NCI-H2107 (cell line): ENCODE measurements around the gene KMT2B.

Experiments used
- DNase-seq: peaks from one replicate; lab custom pipeline; 2025; lab: John Stamatoyannopoulos, UW

The KMT2B gene

GRCh38 chr19:35727053-35727955 is 9.5 kb downstream of the KMT2B start:
- no peak for DNase-seq

DNA sequence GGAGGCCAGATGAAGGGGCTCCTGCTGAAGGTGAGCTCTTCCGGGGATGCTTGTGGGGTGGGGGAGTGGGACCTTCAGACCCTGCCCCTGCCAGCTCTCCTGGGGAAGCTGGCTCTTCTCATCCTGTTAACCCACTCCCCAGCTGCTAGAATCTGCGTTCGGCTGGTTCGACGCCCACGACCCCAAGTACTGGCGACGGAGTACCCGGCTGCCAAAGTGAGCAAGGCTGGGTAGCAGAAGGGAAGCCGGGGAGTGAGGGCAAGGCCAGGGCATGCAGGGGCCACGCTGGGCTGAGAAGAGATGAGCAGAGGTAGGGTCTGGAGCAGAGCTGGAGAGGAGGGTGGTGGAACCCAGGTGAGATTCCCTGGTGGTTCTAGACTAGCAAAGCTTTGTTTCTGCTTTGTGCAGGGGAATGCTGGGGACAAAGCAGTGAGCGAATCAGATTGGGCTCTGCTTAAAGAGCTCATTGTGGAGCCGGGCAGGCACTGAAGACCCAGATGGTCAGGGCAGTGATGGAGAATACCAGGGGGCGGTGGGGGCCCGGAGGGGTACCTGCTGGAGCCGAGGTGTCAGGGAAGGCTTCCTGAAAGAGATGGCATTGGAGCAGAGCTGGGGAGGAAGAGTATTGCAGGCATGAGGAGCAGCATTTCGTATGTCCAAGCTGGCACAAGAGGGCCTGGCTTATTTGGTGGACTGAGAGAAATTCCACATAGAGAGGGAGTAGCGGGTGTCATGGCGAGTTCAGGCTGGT is 10.3 kb downstream of the KMT2B start:
- no peak for DNase-seq

DNA sequence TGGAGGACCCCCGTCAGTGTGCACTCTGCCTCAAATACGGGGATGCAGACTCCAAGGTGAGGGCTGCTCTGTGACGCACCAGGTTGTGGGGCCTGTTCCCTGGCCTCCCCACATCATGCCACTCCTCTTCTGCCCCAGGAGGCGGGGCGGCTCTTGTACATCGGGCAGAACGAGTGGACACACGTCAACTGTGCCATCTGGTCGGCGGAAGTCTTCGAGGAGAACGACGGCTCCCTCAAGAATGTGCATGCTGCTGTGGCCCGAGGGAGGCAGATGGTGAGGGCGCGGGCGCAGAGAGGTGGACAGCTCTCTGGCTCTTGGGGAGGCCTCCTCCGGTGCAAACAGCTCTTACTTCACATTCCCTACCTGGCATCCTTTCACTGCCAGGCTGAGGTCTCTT is 11.2 kb downstream of the KMT2B start:
- DNase-seq, result no peak

DNA sequence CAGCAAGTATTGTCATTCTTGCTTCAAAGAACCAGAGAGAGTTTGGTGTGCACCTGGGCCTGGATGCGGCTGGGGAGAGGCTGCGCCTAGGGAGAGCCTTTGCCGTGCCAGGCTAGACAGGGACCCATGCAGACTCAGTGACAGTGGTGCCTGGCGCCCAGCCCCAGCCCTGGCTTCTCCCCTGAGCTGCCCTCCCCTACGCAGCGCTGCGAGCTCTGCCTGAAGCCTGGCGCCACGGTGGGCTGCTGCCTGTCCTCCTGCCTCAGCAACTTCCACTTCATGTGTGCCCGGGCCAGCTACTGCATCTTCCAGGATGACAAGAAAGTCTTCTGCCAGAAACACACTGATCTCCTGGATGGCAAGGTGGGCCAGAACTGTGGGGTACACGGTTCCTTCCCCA is 12.0 kb downstream of the KMT2B start:
- DNase-seq, result no peak

DNA sequence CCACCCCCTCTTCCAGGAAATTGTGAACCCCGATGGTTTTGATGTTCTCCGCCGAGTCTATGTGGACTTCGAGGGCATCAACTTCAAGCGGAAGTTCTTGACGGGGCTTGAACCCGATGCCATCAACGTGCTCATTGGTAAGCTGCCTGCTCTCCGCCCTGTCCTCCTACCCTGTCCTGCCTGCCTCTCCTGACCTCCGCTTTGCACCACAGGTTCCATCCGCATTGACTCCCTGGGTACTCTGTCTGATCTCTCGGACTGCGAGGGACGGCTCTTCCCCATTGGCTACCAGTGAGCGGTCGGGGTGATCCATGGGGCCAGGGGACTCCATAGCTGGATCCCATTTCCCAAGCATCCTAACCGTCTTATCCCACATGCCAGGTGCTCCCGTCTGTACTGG is 12.5 kb downstream of the KMT2B start:
- DNase-seq, result no peak

DNA sequence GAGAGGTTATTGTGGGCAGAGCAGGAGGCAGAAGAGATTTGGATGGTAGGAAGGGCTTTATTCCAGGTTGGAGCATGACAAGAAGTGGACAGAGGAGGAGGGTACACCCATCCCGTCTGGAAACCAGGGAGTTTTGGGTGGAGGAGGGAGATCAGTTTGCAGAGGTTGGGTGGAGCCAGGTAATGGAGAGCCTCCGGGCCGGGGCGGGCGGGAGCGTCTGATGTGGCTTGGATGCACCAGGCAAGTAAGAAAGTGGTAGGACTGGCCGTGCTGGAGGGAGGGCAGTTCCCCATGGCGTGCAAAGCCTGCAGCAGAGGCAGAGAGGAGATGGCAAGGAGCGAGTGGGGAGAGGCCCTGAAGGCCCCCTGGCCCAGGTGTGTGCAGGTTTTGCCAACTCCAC is 13.6 kb downstream of the KMT2B start:
- DNase-seq, result no peak

DNA sequence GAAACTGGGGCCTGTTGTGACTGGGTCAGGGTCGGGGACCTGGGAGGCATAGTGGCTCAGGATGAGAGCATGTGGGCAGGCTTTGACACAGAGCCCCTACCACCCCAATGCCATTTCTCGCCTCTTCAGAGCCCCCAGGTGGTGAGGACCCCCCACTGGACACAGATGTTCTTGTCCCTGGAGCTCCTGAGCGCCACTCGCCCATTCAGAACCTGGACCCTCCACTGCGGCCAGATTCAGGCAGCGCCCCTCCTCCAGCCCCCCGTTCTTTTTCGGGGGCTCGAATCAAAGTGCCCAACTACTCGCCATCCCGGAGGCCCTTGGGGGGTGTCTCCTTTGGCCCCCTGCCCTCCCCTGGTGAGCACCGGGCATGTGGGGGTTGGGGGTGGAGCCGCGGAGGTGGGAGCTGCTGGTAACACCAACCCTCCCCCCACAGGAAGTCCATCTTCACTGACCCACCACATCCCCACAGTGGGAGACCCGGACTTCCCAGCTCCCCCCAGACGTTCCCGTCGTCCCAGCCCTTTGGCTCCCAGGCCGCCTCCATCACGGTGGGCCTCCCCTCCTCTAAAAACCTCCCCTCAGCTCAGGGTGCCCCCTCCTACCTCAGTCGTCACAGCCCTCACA is 14.1 kb downstream of the KMT2B start:
- DNase-seq, result no peak

DNA sequence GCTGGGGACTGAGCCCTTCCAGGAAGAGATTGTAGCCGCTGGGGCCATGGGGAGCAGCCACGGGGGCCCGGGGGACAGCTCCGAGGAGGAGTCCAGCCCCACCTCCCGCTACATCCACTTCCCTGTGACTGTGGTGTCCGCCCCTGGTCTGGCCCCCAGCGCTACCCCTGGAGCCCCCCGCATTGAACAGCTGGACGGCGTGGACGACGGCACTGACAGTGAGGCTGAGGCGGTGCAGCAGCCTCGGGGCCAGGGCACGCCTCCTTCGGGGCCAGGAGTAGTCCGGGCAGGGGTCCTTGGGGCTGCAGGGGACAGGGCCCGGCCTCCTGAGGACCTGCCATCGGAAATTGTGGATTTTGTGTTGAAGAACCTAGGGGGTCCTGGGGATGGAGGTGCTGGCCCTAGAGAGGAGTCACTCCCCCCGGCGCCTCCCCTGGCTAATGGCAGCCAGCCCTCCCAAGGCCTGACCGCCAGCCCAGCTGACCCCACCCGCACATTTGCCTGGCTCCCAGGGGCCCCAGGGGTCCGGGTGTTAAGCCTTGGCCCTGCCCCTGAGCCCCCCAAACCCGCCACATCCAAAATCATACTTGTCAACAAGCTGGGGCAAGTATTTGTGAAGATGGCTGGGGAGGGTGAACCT is 14.9 kb downstream of the KMT2B start:
- no peak for DNase-seq

- DNase-seq, result no peak
Measured at GRCh38 chr19:35733180-35734125, 15.7 kb downstream of the KMT2B start.

DNA sequence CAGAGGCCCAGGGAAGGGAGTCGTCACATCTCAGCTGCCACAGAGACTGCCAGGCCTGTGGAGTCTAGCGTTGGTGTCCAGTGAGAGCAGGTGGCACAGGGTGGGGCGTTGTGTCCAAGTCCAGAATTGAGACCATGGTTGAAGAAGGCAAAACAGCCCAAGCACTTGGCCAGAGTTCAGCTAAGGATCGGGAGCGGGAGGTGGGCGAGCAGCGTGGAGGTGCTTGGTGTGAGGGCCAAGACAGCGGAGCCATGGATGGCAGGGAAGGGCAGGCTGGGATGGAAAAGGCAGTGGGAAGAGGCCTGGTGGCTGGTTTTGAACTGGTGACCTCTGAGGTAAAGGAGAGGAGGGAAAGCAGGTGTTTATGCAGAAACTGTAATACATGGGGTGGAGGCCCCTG is 16.5 kb downstream of the KMT2B start:
- no peak for DNase-seq

DNA sequence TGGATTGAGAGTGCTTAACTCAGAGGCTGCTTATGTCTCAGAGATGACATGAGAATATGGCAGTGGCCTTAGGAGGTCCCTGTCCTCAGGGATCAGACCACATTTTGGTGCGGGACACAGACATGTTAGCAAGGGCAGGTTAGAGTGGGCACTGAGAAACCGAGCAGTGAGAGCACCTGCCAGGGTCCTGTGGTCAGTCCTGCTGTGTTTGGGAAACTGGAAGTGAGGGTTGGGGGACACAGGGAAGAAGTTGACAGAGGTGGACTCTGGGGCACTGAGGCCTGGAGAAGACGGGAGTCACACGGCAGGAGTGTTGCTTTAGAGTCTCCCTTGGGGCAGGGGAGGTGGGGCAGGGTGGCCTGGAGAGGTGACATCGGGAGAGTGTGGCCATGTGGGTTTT is 17.1 kb downstream of the KMT2B start:
- DNase-seq, result no peak

DNA sequence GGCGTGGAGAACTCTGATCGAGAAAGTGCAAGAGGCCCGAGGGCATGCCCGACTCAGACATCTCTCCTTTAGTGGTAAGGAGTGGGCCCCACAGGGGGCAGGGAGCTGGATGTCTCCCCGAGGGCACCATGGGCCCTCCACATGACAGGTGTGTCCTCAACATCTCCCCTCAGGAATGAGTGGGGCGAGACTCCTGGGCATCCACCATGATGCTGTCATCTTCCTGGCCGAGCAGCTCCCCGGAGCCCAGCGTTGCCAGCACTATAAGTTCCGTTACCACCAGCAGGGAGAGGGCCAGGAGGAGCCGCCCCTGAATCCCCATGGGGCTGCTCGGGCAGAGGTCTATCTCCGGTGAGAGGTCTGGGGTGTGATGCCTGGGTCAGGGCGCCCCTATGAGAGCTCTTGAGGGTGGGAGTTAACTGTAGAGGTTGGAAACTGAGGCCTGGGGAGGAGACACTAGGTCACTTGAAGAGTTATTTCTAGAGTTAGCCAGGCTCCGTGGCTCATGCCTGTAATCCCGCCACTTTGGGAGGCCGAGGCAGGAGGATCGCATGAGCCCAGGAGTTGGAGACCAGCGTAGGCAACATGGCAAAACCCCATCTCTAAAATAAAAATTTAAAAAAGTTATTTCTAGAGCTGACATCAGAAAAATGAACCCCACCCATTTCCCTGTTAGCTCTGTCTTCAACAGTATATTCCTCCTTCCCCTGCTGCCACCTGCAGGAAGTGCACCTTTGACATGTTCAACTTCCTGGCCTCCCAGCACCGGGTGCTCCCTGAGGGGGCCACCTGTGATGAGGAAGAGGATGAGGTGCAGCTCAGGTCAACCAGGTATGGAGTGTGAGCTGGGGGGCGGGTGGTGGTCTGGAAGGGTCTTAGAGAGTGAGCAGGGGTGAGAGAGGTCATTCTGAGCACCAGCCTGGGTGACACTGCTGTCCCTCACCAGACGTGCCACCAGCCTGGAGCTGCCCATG is 19.4 kb downstream of the KMT2B start:
- DNase-seq, result no peak

DNA sequence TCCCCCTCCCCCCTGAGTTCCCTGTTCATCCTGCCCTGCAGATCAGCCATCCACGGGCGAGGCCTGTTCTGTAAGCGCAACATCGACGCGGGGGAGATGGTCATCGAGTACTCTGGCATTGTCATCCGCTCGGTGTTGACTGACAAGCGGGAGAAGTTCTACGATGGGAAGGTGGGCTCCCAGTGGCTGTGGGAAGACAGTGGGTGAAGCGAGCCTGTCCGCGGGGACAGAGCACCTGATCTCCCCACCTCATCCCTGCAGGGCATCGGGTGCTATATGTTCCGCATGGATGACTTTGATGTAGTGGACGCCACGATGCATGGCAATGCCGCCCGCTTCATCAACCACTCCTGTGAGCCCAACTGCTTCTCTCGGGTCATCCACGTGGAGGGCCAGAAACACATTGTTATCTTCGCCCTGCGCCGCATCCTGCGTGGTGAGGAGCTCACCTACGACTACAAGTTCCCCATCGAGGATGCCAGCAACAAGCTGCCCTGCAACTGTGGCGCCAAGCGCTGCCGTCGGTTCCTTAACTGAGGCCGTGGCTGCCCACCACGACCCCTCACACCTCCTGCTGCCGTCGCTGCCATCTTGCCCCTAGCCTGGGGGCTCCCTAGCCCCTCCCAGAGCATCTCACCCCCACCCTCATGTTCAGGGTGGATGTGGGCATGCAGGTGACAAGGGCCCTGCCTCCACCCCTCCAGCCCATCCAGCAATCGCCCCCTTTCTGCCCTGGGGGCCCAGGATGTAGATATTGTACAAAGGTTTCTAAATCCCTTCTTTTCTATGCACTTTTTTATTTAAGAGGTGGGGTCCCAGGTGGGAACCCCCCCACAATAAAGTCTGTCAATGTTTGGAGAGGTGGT is 20.5 kb downstream of the KMT2B start:
- DNase-seq, result no peak

GRCh38 chr19:35738887-35739229 is 21.1 kb downstream of the KMT2B start:
- no peak for DNase-seq

GRCh38 chr19:35739275-35740107 is 21.7 kb downstream of the KMT2B start:
- DNase-seq, result no peak

DNA sequence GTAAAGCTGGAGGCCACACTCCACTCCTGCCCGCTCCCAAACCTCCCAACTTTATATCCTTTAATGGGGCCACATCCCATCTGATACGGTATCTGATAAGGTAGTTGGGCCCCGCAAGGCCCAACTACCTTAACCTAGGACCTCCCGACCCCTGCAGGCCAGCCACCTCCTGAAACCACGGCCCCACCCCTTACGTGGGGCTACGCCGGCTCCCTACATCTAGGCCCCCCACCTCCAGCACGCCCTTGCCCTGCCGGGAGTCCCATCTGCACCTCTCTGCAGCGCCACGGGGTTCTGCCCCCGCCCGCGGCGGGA is 22.3 kb downstream of the KMT2B start:
- no peak for DNase-seq

DNA sequence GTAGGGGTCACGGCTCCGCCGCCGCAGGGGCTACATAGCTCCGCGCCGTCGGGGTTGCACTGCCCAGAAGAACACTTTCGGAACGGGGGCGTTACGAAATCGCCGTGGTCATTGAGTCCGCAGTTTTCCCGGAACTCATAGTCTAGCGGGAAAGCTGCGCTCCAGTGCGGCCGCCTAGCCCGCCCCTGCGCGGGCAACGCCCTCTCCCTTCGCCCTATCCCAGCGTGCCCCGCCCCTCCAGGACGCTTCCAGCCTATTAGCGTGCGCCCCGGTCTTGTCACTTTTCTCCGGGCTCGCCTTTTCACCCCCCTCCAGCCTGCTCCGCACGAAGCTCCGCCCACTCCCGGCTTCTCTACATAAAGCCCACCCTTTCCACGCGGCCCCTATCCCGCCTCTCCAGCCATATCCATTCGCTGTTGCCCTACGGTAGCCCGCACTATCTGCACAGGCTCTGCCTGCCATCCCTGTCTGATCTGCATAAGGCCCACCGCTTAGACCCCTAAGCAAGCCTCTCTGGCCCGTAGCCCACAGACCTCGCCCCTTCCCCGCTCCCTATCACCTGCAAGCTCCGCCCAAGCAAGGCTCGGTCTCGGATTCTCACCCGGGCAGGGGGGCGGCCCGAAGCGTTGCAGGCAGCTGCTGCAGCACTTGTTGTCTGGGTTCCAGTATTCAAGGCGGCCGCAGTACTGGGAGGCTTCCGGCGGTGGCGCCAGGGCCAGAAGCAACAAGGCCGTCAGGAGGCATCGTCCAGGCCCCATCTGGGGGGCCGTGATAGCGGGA is 22.8 kb downstream of the KMT2B start:
- peak; percentile 93 for DNase-seq

- no peak for DNase-seq
Measured at GRCh38 chr19:35741203-35741515, 23.4 kb downstream of the KMT2B start.
